GM18526 (cell line): Measurements from ENCODE around the gene DNAJC22.

Source experiments
- POLR2A ChIP-seq: IDR thresholded peaks from 3 replicates; pipeline ENCODE4 v1.6.1; 2011; ENCODE audit not compliant: insufficient read length; ENCODE audit errors: extremely low read depth

The DNAJC22 gene

DNA sequence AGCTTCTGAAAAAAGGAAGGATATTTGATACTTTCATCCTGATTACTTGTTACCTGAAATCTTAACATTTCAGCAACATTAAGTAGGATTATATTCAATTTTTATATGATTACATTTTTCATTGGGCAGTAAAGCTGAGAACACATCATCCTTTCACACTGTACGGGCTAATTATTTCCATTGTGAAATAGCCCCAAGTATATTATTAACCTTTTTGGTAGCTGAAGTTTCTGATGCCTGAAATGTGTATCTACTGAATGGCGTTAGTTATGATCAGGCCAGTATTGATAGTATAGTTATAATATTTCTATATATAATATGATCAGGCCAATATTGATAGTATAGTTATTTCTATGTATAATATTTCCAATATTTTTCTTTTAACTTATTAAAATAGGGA, 30.7 kb downstream of the DNAJC22 start:
- no peak for TF ChIP-seq POLR2A

DNA sequence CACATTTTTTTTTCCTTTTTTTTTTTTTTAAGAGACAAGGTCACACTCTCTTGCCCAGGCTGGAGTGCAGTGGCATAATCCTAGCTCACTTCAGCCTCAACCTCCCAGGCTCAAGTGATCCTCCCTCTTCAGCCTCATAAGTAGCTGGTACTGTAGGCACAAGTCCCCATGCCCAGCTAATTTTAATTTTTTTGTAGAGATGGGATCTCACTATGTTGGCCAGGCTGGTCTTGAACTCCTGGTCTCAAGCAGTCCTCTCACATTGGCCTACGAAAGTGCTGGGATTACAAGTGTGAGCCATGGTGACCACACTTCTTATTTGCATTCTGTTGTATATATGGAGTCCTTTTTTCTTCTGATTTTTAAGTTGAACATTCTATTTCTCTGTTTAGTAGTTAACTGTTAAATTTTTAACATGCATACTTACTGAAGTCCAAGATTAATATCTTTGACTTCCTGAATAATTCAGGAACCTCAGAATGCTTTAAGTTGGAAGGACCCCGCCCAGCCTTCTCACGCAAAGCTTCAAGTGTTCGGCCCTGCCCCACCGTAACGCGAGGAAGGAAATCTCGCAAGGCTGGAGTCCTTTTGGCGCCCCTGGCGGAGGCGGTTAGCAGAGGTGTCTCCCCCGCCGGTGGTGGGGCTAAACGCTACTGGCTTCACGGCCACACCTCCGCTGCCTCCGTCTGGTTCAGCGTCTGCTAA, 42.1 kb downstream of the DNAJC22 start:
- TF ChIP-seq POLR2A: no peak

DNA sequence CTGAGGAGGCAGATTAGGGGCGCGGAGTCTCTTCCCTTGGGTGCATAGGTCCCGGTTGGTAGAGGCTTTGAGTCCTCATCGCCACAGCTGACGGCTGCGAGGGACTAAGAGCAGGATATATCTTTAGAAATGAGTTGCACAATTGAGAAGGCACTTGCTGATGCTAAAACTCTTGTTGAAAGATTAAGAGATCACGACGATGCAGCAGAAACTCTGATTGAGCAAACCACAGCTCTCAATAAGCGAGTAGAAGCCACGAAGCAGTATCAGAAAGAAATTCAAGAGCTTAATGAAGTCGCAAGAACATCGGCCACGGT, 42.7 kb downstream of the DNAJC22 start:
- TF ChIP-seq POLR2A: no peak

DNA sequence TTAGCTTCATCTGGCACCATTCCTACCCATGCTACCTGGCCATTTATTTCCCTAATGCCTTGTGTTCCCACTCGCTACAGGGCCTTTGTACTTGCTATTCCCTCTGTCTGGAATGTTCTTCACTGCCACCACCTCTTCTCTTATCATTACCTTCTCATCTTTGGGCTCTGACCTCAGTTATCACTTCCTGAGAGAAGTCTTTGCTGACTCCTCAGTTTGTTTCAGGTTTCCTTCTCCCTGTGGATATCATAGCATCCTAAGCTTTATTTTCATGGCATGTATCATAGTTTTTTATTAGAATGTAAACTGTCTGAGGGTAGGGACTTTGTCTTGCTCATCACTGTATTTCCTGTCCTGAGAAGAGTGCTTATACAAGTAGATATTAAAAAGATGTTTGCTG, 50.3 kb downstream of the DNAJC22 start:
- TF ChIP-seq POLR2A: no peak

DNA sequence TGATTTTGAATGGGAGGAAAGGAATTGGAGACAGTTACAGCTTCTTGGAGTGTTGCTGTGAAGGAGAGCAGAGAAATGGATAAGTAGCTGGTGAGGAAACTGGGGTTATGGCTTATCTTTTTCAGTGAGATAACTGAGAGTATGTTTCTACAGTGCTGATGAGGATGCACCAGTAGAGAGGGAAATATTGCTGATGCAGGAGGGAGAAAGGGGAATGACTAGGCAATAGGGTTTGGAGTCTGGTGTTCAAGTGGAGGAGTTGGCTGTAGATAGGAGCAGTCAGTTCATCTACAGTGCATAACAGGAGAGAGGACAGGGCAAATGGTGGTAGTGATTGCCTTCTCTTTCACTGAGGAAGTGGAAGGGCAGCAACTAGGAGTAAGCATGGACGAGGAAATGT, 53.6 kb downstream of the DNAJC22 start:
- TF ChIP-seq POLR2A: no peak
